ENCODE results near the gene IQCM. TPM values are rescaled to one million over a fixed set of nuclear protein-coding genes. Genes with fewer than 3 reads are reported as not detected.

The IQCM gene
- polyA plus RNA-seq, 3 donors = not detected

DNA sequence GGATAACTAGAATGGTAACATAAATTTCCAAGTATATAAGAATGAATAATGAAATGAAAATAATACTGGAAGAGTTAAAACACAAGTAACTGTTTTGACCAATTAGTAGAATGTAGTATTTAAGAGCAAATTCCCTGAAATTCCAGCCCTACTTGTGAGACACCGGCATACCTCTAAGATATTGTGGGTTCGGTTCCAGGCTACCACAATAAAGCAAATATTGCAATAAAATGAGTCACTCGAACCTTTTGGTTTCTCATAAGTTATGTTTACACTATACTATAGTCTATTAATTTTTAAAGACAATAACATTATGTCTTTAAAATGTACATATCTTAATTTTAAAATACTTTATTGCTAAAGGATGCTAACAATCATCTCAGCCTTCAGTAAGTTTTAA lies 15.2 kb upstream of the IQCM start:
- peaks cover 0 to 2% (median 2%) of the 10 kb centered on the region in 3 donors for H3K27me3 Mint-ChIP-seq (ENCODE audit: low read depth in 3 of 3)
- H3K4me3 Mint-ChIP-seq = no peak overlapping the region
- Histone ChIP-seq H3K79me2 (ENCODE audit: insufficient read depth, low read length) (no peaks in the 10 kb centered on the region), H2AFZ (ENCODE audit: insufficient read depth, low read depth, low read length, poor library complexity, severe bottlenecking) (no peak overlapping the region), H3K4me3 (replicated peaks in 1 of 3; ENCODE audit: low read depth in 2 of 3, low read length in 3 of 3) (no peak overlapping the region), H3K4me2 (replicated peaks; ENCODE audit: extremely low read depth, low read length, poor library complexity, severe bottlenecking) (no peak overlapping the region), H3K9ac (ENCODE audit: insufficient read depth, low read length, poor library complexity, severe bottlenecking) (no peak overlapping the region), H3K36me3 (replicated peaks in 1 of 2; ENCODE audit: control insufficient read depth in 1 of 2, insufficient read depth in 2 of 2, low read length in 2 of 2) (no peaks in the 10 kb centered on the region), H4K20me1 (ENCODE audit: insufficient read depth, low read length) (no peaks in the 10 kb centered on the region), H3K27me3 (ENCODE audit: control insufficient read depth in 2 of 2, insufficient read depth in 2 of 2, low read length in 2 of 2) (no peaks in the 10 kb centered on the region), H3K9me3 (replicated peaks in 1 of 2; ENCODE audit: control insufficient read depth in 1 of 2, insufficient read depth in 1 of 2, low read length in 2 of 2) (peaks cover 4 to 6% of the 10 kb centered on the region in 2 donors), H3K27ac (ENCODE audit: low read depth in 1 of 2, low read length in 2 of 2) (no peak overlapping the region), H3K4me1 (ENCODE audit: control insufficient read depth in 1 of 2, insufficient read depth in 2 of 2, low read length in 2 of 2) (no peaks in the 10 kb centered on the region)
- no peaks in the 10 kb centered on the region for H3K36me3 Mint-ChIP-seq
- no peak for DNase-seq
- WGBS (ENCODE audit: insufficient coverage) = no CpG with 5 or more reads among the region's 3 CpGs
- H3K27ac Mint-ChIP-seq = no peak overlapping the region
- H3K4me1 Mint-ChIP-seq = no peaks in the 10 kb centered on the region
- intact Hi-C loops (cut with micrococcal nuclease) = no loop called here
- peaks cover 0 to 7% (median 2%) of the 10 kb centered on the region in 7 donors for H3K9me3 Mint-ChIP-seq
- TF ChIP-seq, protein P1, sequence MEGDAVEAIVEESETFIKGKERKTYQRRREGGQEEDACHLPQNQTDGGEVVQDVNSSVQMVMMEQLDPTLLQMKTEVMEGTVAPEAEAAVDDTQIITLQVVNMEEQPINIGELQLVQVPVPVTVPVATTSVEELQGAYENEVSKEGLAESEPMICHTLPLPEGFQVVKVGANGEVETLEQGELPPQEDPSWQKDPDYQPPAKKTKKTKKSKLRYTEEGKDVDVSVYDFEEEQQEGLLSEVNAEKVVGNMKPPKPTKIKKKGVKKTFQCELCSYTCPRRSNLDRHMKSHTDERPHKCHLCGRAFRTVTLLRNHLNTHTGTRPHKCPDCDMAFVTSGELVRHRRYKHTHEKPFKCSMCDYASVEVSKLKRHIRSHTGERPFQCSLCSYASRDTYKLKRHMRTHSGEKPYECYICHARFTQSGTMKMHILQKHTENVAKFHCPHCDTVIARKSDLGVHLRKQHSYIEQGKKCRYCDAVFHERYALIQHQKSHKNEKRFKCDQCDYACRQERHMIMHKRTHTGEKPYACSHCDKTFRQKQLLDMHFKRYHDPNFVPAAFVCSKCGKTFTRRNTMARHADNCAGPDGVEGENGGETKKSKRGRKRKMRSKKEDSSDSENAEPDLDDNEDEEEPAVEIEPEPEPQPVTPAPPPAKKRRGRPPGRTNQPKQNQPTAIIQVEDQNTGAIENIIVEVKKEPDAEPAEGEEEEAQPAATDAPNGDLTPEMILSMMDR (IDR thresholded peaks at IDR 0.05) = no peak

DNA sequence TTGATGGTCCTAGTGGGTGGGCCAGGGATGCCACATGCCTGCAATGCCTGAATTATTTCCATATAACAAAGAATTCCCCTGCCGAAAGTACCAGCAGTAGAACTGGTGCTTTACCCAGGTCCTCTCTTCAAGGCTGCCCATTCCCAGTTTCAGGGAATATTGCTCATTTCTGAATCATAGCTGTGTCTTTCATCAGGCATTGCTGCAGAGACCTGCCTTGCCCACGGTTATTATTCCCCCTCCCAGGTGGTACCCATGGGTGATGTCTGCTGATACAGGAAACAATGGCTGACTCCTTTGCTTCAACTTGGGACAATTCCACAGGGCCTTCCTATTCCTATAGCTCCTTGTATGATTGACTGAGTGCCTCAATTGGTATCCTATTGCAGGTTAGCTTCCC lies 9.7 kb upstream of the IQCM start:
- no peaks in the 10 kb centered on the region for H3K36me3 Mint-ChIP-seq

More for the DNA sequence above, 9.7 kb upstream of the IQCM start:
- Histone ChIP-seq H3K27ac (ENCODE audit: low read depth in 1 of 2, low read length in 2 of 2) (no peak overlapping the region), H3K4me1 (ENCODE audit: control insufficient read depth in 1 of 2, insufficient read depth in 2 of 2, low read length in 2 of 2) (no peaks in the 10 kb centered on the region), H3K4me2 (replicated peaks; ENCODE audit: extremely low read depth, low read length, poor library complexity, severe bottlenecking) (no peak overlapping the region), H3K9me3 (replicated peaks in 1 of 2; ENCODE audit: control insufficient read depth in 1 of 2, insufficient read depth in 1 of 2, low read length in 2 of 2) (no peaks in the 10 kb centered on the region), H2AFZ (ENCODE audit: insufficient read depth, low read depth, low read length, poor library complexity, severe bottlenecking) (no peak overlapping the region), H3K79me2 (ENCODE audit: insufficient read depth, low read length) (no peaks in the 10 kb centered on the region), H3K9ac (ENCODE audit: insufficient read depth, low read length, poor library complexity, severe bottlenecking) (no peak overlapping the region), H3K36me3 (replicated peaks in 1 of 2; ENCODE audit: control insufficient read depth in 1 of 2, insufficient read depth in 2 of 2, low read length in 2 of 2) (no peaks in the 10 kb centered on the region), H3K27me3 (ENCODE audit: control insufficient read depth in 2 of 2, insufficient read depth in 2 of 2, low read length in 2 of 2) (no peaks in the 10 kb centered on the region), H3K4me3 (replicated peaks in 1 of 3; ENCODE audit: low read depth in 2 of 3, low read length in 3 of 3) (no peak overlapping the region), H4K20me1 (ENCODE audit: insufficient read depth, low read length) (no peaks in the 10 kb centered on the region)
- Mint-ChIP-seq H3K4me3 (no peak overlapping the region), H3K27me3 (ENCODE audit: low read depth in 3 of 3) (peaks cover 0 to 3% (median 0%) of the 10 kb centered on the region in 3 donors), H3K9me3 (peaks cover 0 to 2% (median 0%) of the 10 kb centered on the region in 7 donors), H3K4me1 (no peaks in the 10 kb centered on the region), H3K27ac (no peak overlapping the region)
- 100% methylated on average over 2 of the region's 2 CpGs for whole genome bisulfite sequencing (ENCODE audit: insufficient coverage)
- TF ChIP-seq, protein P1 (IDR thresholded peaks at IDR 0.05) = no peak
- no peak for DNase-seq
- intact Hi-C loops (cut with micrococcal nuclease) = no loop called here

Measured in CD14-positive monocyte (primary cell).